Measurements from ENCODE around the gene JUND.

Gene JUND

GRCh38 chr19:18290302-18291018 is 9.0 kb upstream of the JUND start:
- peak; percentile 72 for DNase-seq (ENCODE audit: low read depth)

- DNase-seq (ENCODE audit: low read depth) = no peak
Observed at GRCh38 chr19:18289471-18290301, 8.3 kb upstream of the JUND start.

GRCh38 chr19:18287836-18288772 is 6.7 kb upstream of the JUND start:
- DNase-seq (ENCODE audit: low read depth) = no peak

- no peak for DNase-seq (ENCODE audit: low read depth)
Observed at GRCh38 chr19:18286973-18287635, 5.7 kb upstream of the JUND start.

- DNase-seq (ENCODE audit: low read depth) = no peak
Observed at GRCh38 chr19:18284712-18285360, 3.4 kb upstream of the JUND start.

GRCh38 chr19:18283338-18283737 is 1.9 kb upstream of the JUND start:
- no peak for DNase-seq (ENCODE audit: low read depth)

GRCh38 chr19:18282788-18283141 is 1.3 kb upstream of the JUND start:
- no peak for DNase-seq (ENCODE audit: low read depth)

GRCh38 chr19:18282021-18282787 is 782 bp upstream of the JUND start:
- DNase-seq (ENCODE audit: low read depth) = no peak

- DNase-seq (ENCODE audit: low read depth) = peak; percentile 75
Observed at GRCh38 chr19:18280247-18281081, 958 bp downstream of the JUND start.

- peak; percentile 93 for DNase-seq (ENCODE audit: low read depth)
Observed at GRCh38 chr19:18279516-18280246, 1.7 kb downstream of the JUND start.

GRCh38 chr19:18279266-18279515 is 2.2 kb downstream of the JUND start:
- DNase-seq (ENCODE audit: low read depth) = no peak

GRCh38 chr19:18278521-18279265 is 2.7 kb downstream of the JUND start:
- DNase-seq (ENCODE audit: low read depth) = peak; percentile 30

GRCh38 chr19:18274781-18275356 is 6.6 kb downstream of the JUND start:
- DNase-seq (ENCODE audit: low read depth) = no peak

- DNase-seq (ENCODE audit: low read depth) = no peak
Observed at GRCh38 chr19:18274219-18274780, 7.1 kb downstream of the JUND start, which contains the start of gene IQCN. TSS of gene IQCN (minus strand) at chr19:18274452. CDS start at chr19:18269478, 4,974 bp downstream.

- DNase-seq (ENCODE audit: low read depth) = no peak
Observed at GRCh38 chr19:18273561-18274218, 7.7 kb downstream of the JUND start.

- no peak for DNase-seq (ENCODE audit: low read depth)
Observed at GRCh38 chr19:18271433-18271841, 10.0 kb downstream of the JUND start.

- no peak for DNase-seq (ENCODE audit: low read depth)
Observed at GRCh38 chr19:18270326-18270725, 11.1 kb downstream of the JUND start.
